Thoracic aorta (tissue), 2 donors: ENCODE results near the gene NEDD9. TPM values are rescaled to one million over a fixed set of nuclear protein-coding genes. Genes with fewer than 3 reads are reported as not detected.

Experiments used
- ATAC-seq: fragments of 150-250 bp; one replicate; pipeline ENCODE4 v1.8.0; 2017; ENCODE audit warnings: low read depth; ENCODE audit not compliant: insufficient number of reproducible peaks, low FRiP score
- DNase-seq: peaks from one replicate; pipeline ENCODE4 v3.0.0-alpha.2; 2020; ENCODE audit warnings: low spot score
- H3K27ac ChIP-seq, 2 donors: fragments of 200-600 bp; sonication (generic); 1 replicate in 1 of 2; 2 replicates in 1 of 2; pipeline ENCODE4 v1.5.1; 2016; ENCODE audit warnings: mild to moderate bottlenecking in 2 of 2, moderate library complexity in 2 of 2
- H3K27me3 ChIP-seq: fragments of 200-600 bp; sonication (generic); replicated peaks from 2 replicates; pipeline ENCODE4 v1.6.0; 2016; ENCODE audit warnings: mild to moderate bottlenecking; ENCODE audit not compliant: insufficient read depth
- H3K36me3 ChIP-seq: fragments of 200-600 bp; sonication (generic); one replicate; pipeline ENCODE4 v1.5.1; 2016
- H3K4me1 ChIP-seq, 2 donors: fragments of 200-600 bp; sonication (generic); 1 replicate in 1 of 2; 2 replicates in 1 of 2; pipeline versions ENCODE4 v1.5.1 to v1.6.0; 2016; ENCODE audit warnings: low read depth in 2 of 2, mild to moderate bottlenecking in 1 of 2; ENCODE audit not compliant: control insufficient read depth in 1 of 2
- H3K4me3 ChIP-seq: fragments of 200-600 bp; sonication (generic); 2 replicates; pipeline ENCODE4 v1.5.1; 2016; ENCODE audit warnings: mild to moderate bottlenecking
- H3K9me3 ChIP-seq: fragments of 200-600 bp; sonication (generic); 2 replicates; pipeline ENCODE4 v1.5.1; 2016
- total RNA-seq, 2 donors: library from RNA; depleted of rRNA; stranded (reverse); fragments of >200 nt; gene quantifications; one replicate each; pipeline versions ENCODE4 v1.1.0 to v1.2.3, GENCODE V29; 2016
- TF ChIP-seq, protein P1 (sequence below): fragments of 200-600 bp; sonication (generic); IDR thresholded peaks from one replicate; pipeline ENCODE4 v1.5.1; 2019; ENCODE audit warnings: antibody characterized with exemption

The NEDD9 gene
- total RNA-seq, 2 donors from 2014 or later: 122 to 181 TPM

- peaks cover 7 to 31% of the 10 kb centered on the region in 2 donors for H3K4me1 ChIP-seq
- TF ChIP-seq, protein P1, sequence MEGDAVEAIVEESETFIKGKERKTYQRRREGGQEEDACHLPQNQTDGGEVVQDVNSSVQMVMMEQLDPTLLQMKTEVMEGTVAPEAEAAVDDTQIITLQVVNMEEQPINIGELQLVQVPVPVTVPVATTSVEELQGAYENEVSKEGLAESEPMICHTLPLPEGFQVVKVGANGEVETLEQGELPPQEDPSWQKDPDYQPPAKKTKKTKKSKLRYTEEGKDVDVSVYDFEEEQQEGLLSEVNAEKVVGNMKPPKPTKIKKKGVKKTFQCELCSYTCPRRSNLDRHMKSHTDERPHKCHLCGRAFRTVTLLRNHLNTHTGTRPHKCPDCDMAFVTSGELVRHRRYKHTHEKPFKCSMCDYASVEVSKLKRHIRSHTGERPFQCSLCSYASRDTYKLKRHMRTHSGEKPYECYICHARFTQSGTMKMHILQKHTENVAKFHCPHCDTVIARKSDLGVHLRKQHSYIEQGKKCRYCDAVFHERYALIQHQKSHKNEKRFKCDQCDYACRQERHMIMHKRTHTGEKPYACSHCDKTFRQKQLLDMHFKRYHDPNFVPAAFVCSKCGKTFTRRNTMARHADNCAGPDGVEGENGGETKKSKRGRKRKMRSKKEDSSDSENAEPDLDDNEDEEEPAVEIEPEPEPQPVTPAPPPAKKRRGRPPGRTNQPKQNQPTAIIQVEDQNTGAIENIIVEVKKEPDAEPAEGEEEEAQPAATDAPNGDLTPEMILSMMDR: no peak
- no peak for ATAC-seq
Observed at GRCh38 chr6:11272491-11273192, 40.2 kb upstream of the NEDD9 start.

GRCh38 chr6:11271228-11272020 is 39.0 kb upstream of the NEDD9 start:
- Histone ChIP-seq H3K27me3 (no peaks in the 10 kb centered on the region), H3K27ac (peak overlapping the region in 1 of 2 donors; percentile 2), H3K9me3 (no peaks in the 10 kb centered on the region), H3K4me1 (peaks cover 0 to 20% of the 10 kb centered on the region in 2 donors), H3K36me3 (no peaks in the 10 kb centered on the region), H3K4me3 (no peak overlapping the region)
- ATAC-seq: no peak
- TF ChIP-seq, protein P1: no peak
- DNase-seq: no peak

More at GRCh38 chr6:11272491-11273192, 40.2 kb upstream of the NEDD9 start:
- Histone ChIP-seq H3K27ac (no peak overlapping the region), H3K9me3 (no peaks in the 10 kb centered on the region), H3K4me3 (no peak overlapping the region), H3K36me3 (no peaks in the 10 kb centered on the region), H3K27me3 (no peaks in the 10 kb centered on the region)
- no peak for DNase-seq

GRCh38 chr6:11270030-11271027 is 37.9 kb upstream of the NEDD9 start:
- H3K36me3 ChIP-seq: no peaks in the 10 kb centered on the region
- no peak for DNase-seq
- TF ChIP-seq, protein P1: no peak
- peaks cover 0 to 15% of the 10 kb centered on the region in 2 donors for H3K4me1 ChIP-seq
- no peaks in the 10 kb centered on the region for H3K27me3 ChIP-seq
- ATAC-seq: no peak
- no peak overlapping the region for H3K4me3 ChIP-seq
- no peaks in the 10 kb centered on the region for H3K9me3 ChIP-seq
- peak overlapping the region in 1 of 2 donors; percentile 2 for H3K27ac ChIP-seq

DNA sequence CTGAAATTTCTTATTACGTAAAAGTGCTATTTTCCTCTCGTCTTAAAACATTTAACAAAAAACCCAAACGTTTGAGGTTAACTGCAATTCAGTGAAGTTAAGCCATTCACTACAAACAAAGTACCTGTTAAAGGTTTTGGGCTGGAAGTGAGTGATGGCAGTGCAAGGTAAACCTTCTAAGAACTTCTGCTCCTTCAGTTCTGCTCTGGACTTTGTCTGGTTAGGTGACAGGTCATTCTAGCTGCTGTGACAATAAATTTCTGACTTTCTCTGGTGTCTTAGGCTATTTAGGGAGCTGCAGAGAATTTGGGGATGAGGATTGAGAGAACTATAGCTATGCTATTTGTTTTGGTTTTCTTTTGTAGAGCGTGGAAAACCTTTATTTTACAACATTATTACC is 36.5 kb upstream of the NEDD9 start:
- ATAC-seq (no peak), DNase-seq (no peak)
- H3K4me3 ChIP-seq: no peak overlapping the region
- H3K9me3 ChIP-seq: no peaks in the 10 kb centered on the region
- TF ChIP-seq, protein P1: no peak
- H3K27me3 ChIP-seq: no peaks in the 10 kb centered on the region
- H3K27ac ChIP-seq: no peak overlapping the region
- peaks cover 1 to 18% of the 10 kb centered on the region in 2 donors for H3K4me1 ChIP-seq
- H3K36me3 ChIP-seq: no peaks in the 10 kb centered on the region
